Epithelial cell of proximal tubule (primary cell): ENCODE data around the gene OXLD1. TPM values are rescaled to one million over a fixed set of nuclear protein-coding genes. Genes with fewer than 3 reads are reported as not detected.

Experiments used
- DNase-seq: peaks from one replicate; pipeline ENCODE4 v3.0.0-alpha.2; 2011; ENCODE audit warnings: low read depth
- H3K4me3 ChIP-seq: 2 replicates; pipeline ENCODE4 v1.5.1; 2011; ENCODE audit warnings: low read depth, mild to moderate bottlenecking, low read length
- total RNA-seq: library from RNA; depleted of rRNA; stranded (reverse); fragments of >200 nt; gene quantifications from 2 replicates; pipeline ENCODE4 v1.2.3, GENCODE V29; 2015
- TF ChIP-seq, protein P1 (sequence below): conservative IDR thresholded peaks from 2 replicates; pipeline ENCODE4 v1.5.1; 2012; ENCODE audit warnings: low read depth, mild to moderate bottlenecking, low read length

Gene OXLD1
- total RNA-seq: 24.4 and 30.6 TPM in 2 replicates

DNA sequence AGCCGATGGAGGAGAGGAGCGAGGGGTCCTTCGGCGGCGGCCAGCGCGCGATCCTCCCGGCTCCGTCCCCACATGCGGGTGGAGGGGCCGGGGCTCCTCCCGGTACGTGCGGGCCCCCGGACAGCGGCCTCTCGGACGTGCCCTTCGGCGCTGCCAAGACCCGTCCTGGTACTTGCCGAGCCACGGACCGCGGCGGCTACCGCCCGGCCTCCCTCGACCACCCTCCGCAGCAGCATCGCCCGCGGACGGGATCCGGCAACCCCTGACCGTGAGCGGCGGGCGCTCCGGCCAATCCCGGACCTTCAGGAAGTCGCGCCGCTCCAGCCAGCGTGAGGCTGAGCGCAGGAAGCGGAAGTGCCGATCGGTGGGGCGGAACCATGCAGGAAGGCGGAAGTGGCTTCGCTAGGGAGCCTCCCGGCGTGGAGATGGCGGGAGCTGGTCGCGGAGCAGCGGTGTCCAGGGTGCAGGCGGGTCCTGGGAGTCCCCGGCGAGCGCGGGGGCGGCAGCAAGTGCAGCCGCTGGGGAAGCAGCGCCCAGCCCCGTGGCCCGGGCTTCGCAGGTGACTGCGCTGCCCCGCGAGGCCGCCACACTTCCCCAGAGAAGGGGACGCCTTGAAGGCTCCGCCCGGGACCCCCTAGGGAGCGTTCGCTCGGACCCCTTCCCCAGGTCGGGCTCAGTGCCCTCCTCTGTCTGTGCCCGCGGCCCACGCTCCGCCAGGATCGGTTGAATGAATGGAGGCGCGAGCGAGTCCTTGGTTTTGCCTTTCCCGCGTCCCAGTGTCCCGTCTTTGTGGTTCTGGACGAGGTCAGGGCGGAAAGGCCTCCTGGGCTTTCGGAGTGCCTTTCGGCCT lies at the start of gene OXLD1, which contains the start of gene CCDC137:
OXLD1 (minus strand) TSS at position 264 of the 850 bp plus-strand sequence; CDS start at position 236, 28 bp downstream.
CCDC137 (plus strand) TSS at position 396 of the 850 bp plus-strand sequence; CDS start at position 426, 30 bp downstream.
- TF ChIP-seq, protein P1, sequence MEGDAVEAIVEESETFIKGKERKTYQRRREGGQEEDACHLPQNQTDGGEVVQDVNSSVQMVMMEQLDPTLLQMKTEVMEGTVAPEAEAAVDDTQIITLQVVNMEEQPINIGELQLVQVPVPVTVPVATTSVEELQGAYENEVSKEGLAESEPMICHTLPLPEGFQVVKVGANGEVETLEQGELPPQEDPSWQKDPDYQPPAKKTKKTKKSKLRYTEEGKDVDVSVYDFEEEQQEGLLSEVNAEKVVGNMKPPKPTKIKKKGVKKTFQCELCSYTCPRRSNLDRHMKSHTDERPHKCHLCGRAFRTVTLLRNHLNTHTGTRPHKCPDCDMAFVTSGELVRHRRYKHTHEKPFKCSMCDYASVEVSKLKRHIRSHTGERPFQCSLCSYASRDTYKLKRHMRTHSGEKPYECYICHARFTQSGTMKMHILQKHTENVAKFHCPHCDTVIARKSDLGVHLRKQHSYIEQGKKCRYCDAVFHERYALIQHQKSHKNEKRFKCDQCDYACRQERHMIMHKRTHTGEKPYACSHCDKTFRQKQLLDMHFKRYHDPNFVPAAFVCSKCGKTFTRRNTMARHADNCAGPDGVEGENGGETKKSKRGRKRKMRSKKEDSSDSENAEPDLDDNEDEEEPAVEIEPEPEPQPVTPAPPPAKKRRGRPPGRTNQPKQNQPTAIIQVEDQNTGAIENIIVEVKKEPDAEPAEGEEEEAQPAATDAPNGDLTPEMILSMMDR: no peak
- peak within 1 kb of the TSS; percentile 96 for H3K4me3 ChIP-seq
- peak; percentile 49 for DNase-seq

- no peak for DNase-seq
- H3K4me3 ChIP-seq: no peak overlapping the region
- TF ChIP-seq, protein P1: no peak
Measured at GRCh38 chr17:81715107-81715871, 48.9 kb upstream of the OXLD1 start.

- TF ChIP-seq, protein P1: no peak
- DNase-seq: no peak
- peak overlapping the region; percentile 72 for H3K4me3 ChIP-seq
Measured at GRCh38 chr17:81714412-81715106, 48.2 kb upstream of the OXLD1 start.

GRCh38 chr17:81713556-81714411 lies 47.4 kb upstream of the OXLD1 start:
- H3K4me3 ChIP-seq: peak overlapping the region; percentile 72
- TF ChIP-seq, protein P1: no peak
- DNase-seq: no peak

- TF ChIP-seq, protein P1: no peak
- DNase-seq: no peak
- peak overlapping the region; percentile 72 for H3K4me3 ChIP-seq
Measured at GRCh38 chr17:81713004-81713555, 46.7 kb upstream of the OXLD1 start.
